H54 (cell line): ENCODE data around the gene MSANTD2.

Source experiments
- DNase-seq: peaks from one replicate; pipeline ENCODE4 v3.0.0; 2011; ENCODE audit warnings: low spot score, mixed read lengths; ENCODE audit not compliant: insufficient read length
- FAIRE-seq: peaks from 3 replicates; lab custom pipeline; 2011; peaks lifted over from hg19 to GRCh38; lab: Jason Lieb, UNC
- POLR2A ChIP-seq: IDR thresholded peaks from 2 replicates; pipeline ENCODE4 v1.6.1; 2011; ENCODE audit warnings: low read depth, mild to moderate bottlenecking, low read length

MSANTD2 gene

GRCh38 chr11:124800226-124800929, at the start of gene MSANTD2:
Gene MSANTD2 (minus strand): TSS chr11:124800406. CDS start chr11:124800380, 26 bp downstream.
- no peak for FAIRE-seq
- TF ChIP-seq POLR2A, result peak; percentile 77
- peak; percentile 56 for DNase-seq

- FAIRE-seq, result no peak
- no peak for DNase-seq
- no peak for TF ChIP-seq POLR2A
Measured at GRCh38 chr11:124846070-124846673, 46.0 kb upstream of the MSANTD2 start.

- TF ChIP-seq POLR2A, result no peak
- no peak for FAIRE-seq
- no peak for DNase-seq
Measured at GRCh38 chr11:124844664-124845079, 44.5 kb upstream of the MSANTD2 start.

- no peak for DNase-seq
- FAIRE-seq, result no peak
- no peak for TF ChIP-seq POLR2A
Measured at GRCh38 chr11:124843616-124843910, 43.4 kb upstream of the MSANTD2 start.

- no peak for DNase-seq
- no peak for TF ChIP-seq POLR2A
- FAIRE-seq, result no peak
Measured at GRCh38 chr11:124842305-124842704, 42.1 kb upstream of the MSANTD2 start.

- DNase-seq (no peak), FAIRE-seq (no peak)
- TF ChIP-seq POLR2A, result no peak
Measured at GRCh38 chr11:124841840-124842239, 41.6 kb upstream of the MSANTD2 start.

- no peak for FAIRE-seq
- DNase-seq, result no peak
- no peak for TF ChIP-seq POLR2A
Measured at GRCh38 chr11:124841201-124841600, 41.0 kb upstream of the MSANTD2 start.

GRCh38 chr11:124840666-124841065, 40.5 kb upstream of the MSANTD2 start:
- TF ChIP-seq POLR2A, result no peak
- DNase-seq (no peak), FAIRE-seq (no peak)

- no peak for TF ChIP-seq POLR2A
- no peak for DNase-seq
- no peak for FAIRE-seq
Measured at GRCh38 chr11:124839972-124840621, 39.9 kb upstream of the MSANTD2 start.

GRCh38 chr11:124839128-124839971, 39.1 kb upstream of the MSANTD2 start:
- no peak for TF ChIP-seq POLR2A
- no peak for FAIRE-seq

GRCh38 chr11:124838805-124839127, 38.6 kb upstream of the MSANTD2 start:
- DNase-seq (no peak), FAIRE-seq (no peak)
- TF ChIP-seq POLR2A, result no peak

More at GRCh38 chr11:124839128-124839971, 39.1 kb upstream of the MSANTD2 start:
- no peak for DNase-seq

- peak; percentile 54 for DNase-seq
- peak; percentile 55 for FAIRE-seq
- TF ChIP-seq POLR2A, result no peak
Measured at GRCh38 chr11:124837491-124837856, 37.3 kb upstream of the MSANTD2 start.

- no peak for TF ChIP-seq POLR2A
- FAIRE-seq, result no peak
- no peak for DNase-seq
Measured at GRCh38 chr11:124835918-124836317, 35.7 kb upstream of the MSANTD2 start.

- DNase-seq (no peak), FAIRE-seq (no peak)
- TF ChIP-seq POLR2A, result no peak
Measured at GRCh38 chr11:124834526-124835180, 34.4 kb upstream of the MSANTD2 start.
